HEK293 (cell line): ENCODE data around the gene MYO9B.

Experiments used
- CTCF ChIA-PET: fragments of 350-600 bp; formaldehyde crosslinking; extraction: SDS; loops from one replicate; lab custom pipeline; 2021; ENCODE audit warnings: antibody characterized with exemption; lab: Yijun Ruan, JAX
- POLR2A ChIA-PET: fragments of 300-600 bp; formaldehyde crosslinking; extraction: SDS; loops from one replicate; lab custom pipeline; 2020; ENCODE audit warnings: antibody characterized with exemption, inconsistent platforms; lab: Yijun Ruan, JAX
- H3K27ac ChIP-seq: fragments of 200-500 bp; sonication (Bioruptor generic); 2 replicates; pipeline ENCODE4 v1.5.1; 2014; ENCODE audit warnings: low read depth, low read length, control low read depth, inconsistent platforms; ENCODE audit errors: extremely low read depth
- H3K36me3 ChIP-seq, 2 experiments: fragments of 200-500 bp in 1 of 2; sonication (Bioruptor generic) in 1 of 2; 1 replicate in 1 of 2; 2 replicates in 1 of 2; pipeline ENCODE4 v1.5.1; 2014 to 2017; ENCODE audit warnings: inconsistent platforms in 2 of 2, low read length in 2 of 2; ENCODE audit not compliant: control insufficient read depth in 2 of 2, insufficient read depth in 1 of 2
- H3K4me1 ChIP-seq: fragments of 200-500 bp; sonication (Bioruptor generic); 2 replicates; pipeline ENCODE4 v1.5.1; 2014; ENCODE audit warnings: mild to moderate bottlenecking, low read length, inconsistent platforms; ENCODE audit not compliant: control insufficient read depth, insufficient read depth
- H3K4me3 ChIP-seq: 2 replicates; pipeline ENCODE4 v1.5.1; 2011; ENCODE audit warnings: low read depth, mild to moderate bottlenecking, control low read depth, low read length, moderate library complexity
- H3K9me3 ChIP-seq: fragments of 200-500 bp; sonication (Bioruptor generic); 2 replicates; pipeline ENCODE4 v1.5.1; 2014; ENCODE audit warnings: low read depth, low read length, inconsistent platforms; ENCODE audit not compliant: control insufficient read depth, insufficient read depth
- GLI2 ChIP-seq: fragments of 450-650 bp; formaldehyde crosslinking; IDR thresholded peaks from 2 replicates; pipeline ENCODE4; 2017; ENCODE audit warnings: missing biosample characterization, missing genetic modification characterization, low read depth, borderline replicate concordance
- HOXA7 ChIP-seq: sonication (generic); formaldehyde crosslinking; IDR thresholded peaks from 2 replicates; pipeline ENCODE4 v1.8.1; 2022; ENCODE audit warnings: missing genetic modification reagents, borderline replicate concordance
- SETDB1 ChIP-seq: IDR thresholded peaks from one replicate; pipeline ENCODE4 v1.6.1; 2017; ENCODE audit warnings: mild to moderate bottlenecking, low read length, moderate library complexity, mixed read lengths; ENCODE audit not compliant: insufficient read length
- ZBTB20 ChIP-seq: fragments of 450-650 bp; formaldehyde crosslinking; IDR thresholded peaks from 2 replicates; pipeline ENCODE4 v1.5.1; 2016; ENCODE audit warnings: missing biosample characterization, missing genetic modification characterization
- ZBTB8A ChIP-seq: fragments of 450-650 bp; formaldehyde crosslinking; IDR thresholded peaks from 2 replicates; pipeline ENCODE4 v1.5.1; 2016; ENCODE audit warnings: missing biosample characterization, missing genetic modification characterization
- ZFP37 ChIP-seq: fragments of 450-650 bp; formaldehyde crosslinking; IDR thresholded peaks from 2 replicates; pipeline ENCODE4 v1.5.1; 2016; ENCODE audit warnings: missing biosample characterization, missing genetic modification characterization
- ZFP41 ChIP-seq: fragments of 450-650 bp; formaldehyde crosslinking; IDR thresholded peaks from 2 replicates; pipeline ENCODE4 v1.5.1; 2016; ENCODE audit warnings: missing biosample characterization, missing genetic modification characterization, borderline replicate concordance
- ZNF184 ChIP-seq: fragments of 450-650 bp; IDR thresholded peaks from 2 replicates; pipeline ENCODE4 v1.5.1; 2018; ENCODE audit warnings: missing biosample characterization, mild to moderate bottlenecking, missing genetic modification characterization
- ZNF202 ChIP-seq: fragments of 450-650 bp; formaldehyde crosslinking; IDR thresholded peaks from 2 replicates; pipeline ENCODE4 v1.5.1; 2016; ENCODE audit warnings: missing biosample characterization, missing genetic modification characterization, borderline replicate concordance
- ZNF26 ChIP-seq: fragments of 450-650 bp; formaldehyde crosslinking; IDR thresholded peaks from 2 replicates; pipeline ENCODE4 v1.5.1; 2016; ENCODE audit warnings: missing biosample characterization, missing genetic modification characterization
- ZNF341 ChIP-seq: fragments of 450-650 bp; formaldehyde crosslinking; IDR thresholded peaks from 2 replicates; pipeline ENCODE4; 2016; ENCODE audit warnings: low read depth, missing biosample characterization, missing genetic modification characterization
- ZNF391 ChIP-seq: fragments of 450-650 bp; formaldehyde crosslinking; IDR thresholded peaks from 2 replicates; pipeline ENCODE4 v1.5.1; 2016; ENCODE audit warnings: low read depth, missing biosample characterization, missing genetic modification characterization, borderline replicate concordance
- ZNF433 ChIP-seq: fragments of 450-650 bp; formaldehyde crosslinking; IDR thresholded peaks from 2 replicates; pipeline ENCODE4 v1.5.1; 2016; ENCODE audit warnings: missing biosample characterization, missing genetic modification characterization, low read depth
- ZNF76 ChIP-seq: fragments of 450-650 bp; formaldehyde crosslinking; IDR thresholded peaks from 2 replicates; pipeline ENCODE4; 2016; ENCODE audit warnings: low read depth, missing biosample characterization, missing genetic modification characterization, borderline replicate concordance
- ZNF768 ChIP-seq: fragments of 450-650 bp; formaldehyde crosslinking; IDR thresholded peaks from 2 replicates; pipeline ENCODE4 v1.5.1; 2018; ENCODE audit warnings: missing biosample characterization, mild to moderate bottlenecking, missing genetic modification characterization
- ZSCAN23 ChIP-seq: fragments of 450-650 bp; formaldehyde crosslinking; IDR thresholded peaks from 2 replicates; pipeline ENCODE4 v1.5.1; 2016; ENCODE audit warnings: missing biosample characterization, missing genetic modification characterization
- TF ChIP-seq, protein P1 (sequence below): fragments of 450-650 bp; formaldehyde crosslinking; IDR thresholded peaks from 2 replicates; pipeline ENCODE4 v1.5.1; 2016; ENCODE audit warnings: missing biosample characterization, missing genetic modification characterization
- TF ChIP-seq, protein P2 (sequence below): IDR thresholded peaks from 2 replicates; pipeline ENCODE4 v1.6.1; 2011; ENCODE audit warnings: mild to moderate bottlenecking, low read depth, low read length, borderline replicate concordance

MYO9B gene

DNA sequence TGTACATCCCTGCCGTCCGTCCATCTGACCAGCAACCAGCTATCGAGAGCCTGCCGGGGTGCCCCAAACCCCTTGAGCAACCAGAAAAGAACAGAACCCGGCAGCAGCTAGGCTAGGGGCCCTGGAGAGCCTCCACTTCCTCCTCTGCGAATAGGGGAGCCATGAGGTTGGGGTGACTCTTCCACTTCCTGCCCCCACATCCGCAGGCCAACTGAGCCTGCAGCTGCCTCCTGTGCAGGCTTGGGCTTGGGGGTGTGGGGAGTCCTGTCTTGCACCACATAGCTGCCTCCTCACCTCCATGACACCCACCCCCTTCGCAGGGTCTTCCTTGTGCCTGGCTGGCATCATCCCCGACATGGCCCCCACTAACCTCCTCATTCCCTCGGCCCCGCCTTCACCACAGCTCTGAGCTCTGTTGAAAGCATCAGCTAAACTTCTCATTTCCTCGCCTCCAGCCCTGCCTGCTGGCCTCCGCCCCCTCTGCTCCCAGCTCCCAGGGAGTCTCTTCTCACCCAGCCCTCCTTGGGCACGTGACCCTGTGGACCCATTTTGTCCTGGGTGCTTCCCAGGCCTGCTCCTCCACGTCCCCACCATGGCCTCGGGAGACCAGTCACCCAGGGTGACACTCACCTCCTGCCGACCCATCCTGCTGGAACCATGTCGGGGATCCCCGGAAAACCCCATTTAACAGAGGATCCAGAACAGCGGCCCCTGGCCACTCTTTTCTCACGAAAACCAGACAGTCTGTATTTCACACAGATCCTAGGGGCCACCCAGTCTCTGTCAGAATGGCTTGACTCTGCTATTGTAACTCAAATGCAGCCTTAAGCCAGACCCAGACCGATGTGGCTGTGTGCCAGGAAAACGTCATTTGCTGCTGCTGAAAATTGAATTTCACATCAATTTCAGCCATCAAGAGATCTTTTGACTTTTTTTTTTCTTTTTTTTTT, 50.4 kb downstream of the MYO9B start:
- H3K4me3 ChIP-seq = no peak overlapping the region
- POLR2A ChIA-PET = no interaction called here
- no peaks in the 10 kb centered on the region; a peak in 1 of 3 replicates for H3K36me3 ChIP-seq
- H3K4me1 ChIP-seq = no peaks in the 10 kb centered on the region
- TF ChIP-seq, protein P1, sequence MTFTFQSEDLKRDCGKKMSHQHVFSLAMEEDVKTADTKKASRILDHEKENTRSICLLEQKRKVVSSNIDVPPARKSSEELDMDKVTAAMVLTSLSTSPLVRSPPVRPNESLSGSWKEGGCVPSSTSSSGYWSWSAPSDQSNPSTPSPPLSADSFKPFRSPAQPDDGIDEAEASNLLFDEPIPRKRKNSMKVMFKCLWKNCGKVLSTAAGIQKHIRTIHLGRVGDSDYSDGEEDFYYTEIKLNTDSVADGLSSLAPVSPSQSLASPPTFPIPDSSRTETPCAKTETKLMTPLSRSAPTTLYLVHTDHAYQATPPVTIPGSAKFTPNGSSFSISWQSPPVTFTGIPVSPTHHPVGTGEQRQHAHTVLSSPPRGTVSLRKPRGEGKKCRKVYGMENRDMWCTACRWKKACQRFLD (tag by site-specific recombination) = no peak
- no peak for TF ChIP-seq ZNF433 (tag by site-specific recombination)
- no peak for TF ChIP-seq ZSCAN23 (tag by site-specific recombination)
- no peak for TF ChIP-seq ZNF202 (tag by site-specific recombination)
- TF ChIP-seq ZBTB20 (tag by site-specific recombination) = no peak
- TF ChIP-seq ZFP37 (tag by site-specific recombination) = no peak
- no peak for TF ChIP-seq ZNF76 (tag by site-specific recombination)
- TF ChIP-seq ZNF26 (tag by site-specific recombination) = no peak
- no peak for TF ChIP-seq HOXA7 (CRISPR knock-in tag)
- TF ChIP-seq ZNF768 (tag by site-specific recombination) = no peak
- TF ChIP-seq GLI2 (tag by site-specific recombination) = no peak
- no peak for TF ChIP-seq ZFP41
- TF ChIP-seq, all 188 proteins: peak for 0
- CTCF ChIA-PET = interaction anchor here (0.7 to 1.1 kb wide), 3 partner anchors 179 to 936 kb away, joined by 3 read pairs; no protein-coding TSS in a partner anchor
- Histone ChIP-seq H3K27ac (no peak overlapping the region), H3K9me3 (no peaks in the 10 kb centered on the region)

GRCh38 chr19:17127671-17128070, 52.1 kb downstream of the MYO9B start:
- ChIA-PET CTCF (no interaction called here), POLR2A (no interaction called here)
- Histone ChIP-seq H3K27ac (no peak overlapping the region), H3K4me3 (no peak overlapping the region), H3K4me1 (no peaks in the 10 kb centered on the region), H3K36me3 (no peaks in the 10 kb centered on the region; a peak in 1 of 3 replicates), H3K9me3 (no peaks in the 10 kb centered on the region)
- TF ChIP-seq ZNF184 (tag by site-specific recombination) (no peak), ZNF341 (tag by site-specific recombination) (no peak), ZNF391 (tag by site-specific recombination) (no peak), SETDB1 (no peak), ZBTB8A (no peak)
- TF ChIP-seq, protein P2, sequence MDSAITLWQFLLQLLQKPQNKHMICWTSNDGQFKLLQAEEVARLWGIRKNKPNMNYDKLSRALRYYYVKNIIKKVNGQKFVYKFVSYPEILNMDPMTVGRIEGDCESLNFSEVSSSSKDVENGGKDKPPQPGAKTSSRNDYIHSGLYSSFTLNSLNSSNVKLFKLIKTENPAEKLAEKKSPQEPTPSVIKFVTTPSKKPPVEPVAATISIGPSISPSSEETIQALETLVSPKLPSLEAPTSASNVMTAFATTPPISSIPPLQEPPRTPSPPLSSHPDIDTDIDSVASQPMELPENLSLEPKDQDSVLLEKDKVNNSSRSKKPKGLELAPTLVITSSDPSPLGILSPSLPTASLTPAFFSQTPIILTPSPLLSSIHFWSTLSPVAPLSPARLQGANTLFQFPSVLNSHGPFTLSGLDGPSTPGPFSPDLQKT = no peak
